OCI-LY3 (cell line): ENCODE data around the gene GALNT14.

ENCODE experiments used
- H2AFZ ChIP-seq: fragments of 200-600, 300-600 bp; shearing (Covaris generic); 2 replicates; pipeline ENCODE4 v1.6.0; 2014; ENCODE audit warnings: antibody characterized with exemption, low read depth, low read length
- H3K27ac ChIP-seq: fragments of 200-600, 300-600 bp; sonication (generic); 2 replicates; pipeline ENCODE4 v1.5.1; 2014; ENCODE audit warnings: mild to moderate bottlenecking, low read length, moderate library complexity, mixed read lengths
- H3K27me3 ChIP-seq: fragments of 200-600, 300-600 bp; sonication (generic); 2 replicates; pipeline ENCODE4 v1.6.1; 2014; ENCODE audit warnings: low read depth, low read length, mixed read lengths
- H3K36me3 ChIP-seq: fragments of 200-600, 300-600 bp; sonication (generic); replicated peaks from 2 replicates; pipeline ENCODE3; 2014; ENCODE audit warnings: low read depth, low read length, mixed read lengths
- H3K4me1 ChIP-seq: fragments of 300-600, 200-600 bp; sonication (generic); 2 replicates; pipeline ENCODE4 v1.6.1; 2014; ENCODE audit warnings: low read length, mixed read lengths
- H3K4me2 ChIP-seq: fragments of 200-600, 300-600 bp; sonication (generic); 2 replicates; pipeline ENCODE4 v1.6.1; 2014; ENCODE audit warnings: low read length, mixed read lengths
- H3K4me3 ChIP-seq: fragments of 300-600, 200-600 bp; sonication (generic); 2 replicates; pipeline ENCODE4 v1.5.1; 2014; ENCODE audit warnings: antibody characterized with exemption, mild to moderate bottlenecking, low read length, moderate library complexity
- H3K79me2 ChIP-seq: fragments of 300-600, 200-600 bp; shearing (Covaris generic); 2 replicates; pipeline ENCODE4 v1.6.1; 2014; ENCODE audit warnings: mild to moderate bottlenecking, low read length, mixed read lengths
- H3K9ac ChIP-seq: fragments of 300-600, 200-600 bp; shearing (Covaris generic); 2 replicates; pipeline ENCODE4 v1.6.0; 2014; ENCODE audit warnings: mild to moderate bottlenecking, low read length, moderate library complexity
- H3K9me3 ChIP-seq: fragments of 200-600, 300-600 bp; shearing (Covaris generic); 2 replicates; pipeline ENCODE4 v1.6.1; 2014; ENCODE audit warnings: low read length, mixed read lengths; ENCODE audit not compliant: insufficient read depth
- H4K20me1 ChIP-seq: fragments of 200-600, 300-600 bp; sonication (generic); 2 replicates; pipeline ENCODE4 v1.6.1; 2016; ENCODE audit warnings: low read length, mixed read lengths; ENCODE audit not compliant: insufficient read depth
- EZH2phosphoT487 ChIP-seq: fragments of 200-600 bp; shearing (Covaris generic); IDR thresholded peaks from 2 replicates; pipeline ENCODE4 v1.6.1; 2018; ENCODE audit warnings: antibody characterized with exemption, mixed run types, low read depth
- TF ChIP-seq, protein P1 (sequence below): fragments of 200-600, 300-600 bp; sonication (generic); IDR thresholded peaks from 2 replicates; pipeline ENCODE4 v1.5.1; 2014; ENCODE audit warnings: antibody characterized with exemption, low read length, low read depth

GALNT14 gene

DNA sequence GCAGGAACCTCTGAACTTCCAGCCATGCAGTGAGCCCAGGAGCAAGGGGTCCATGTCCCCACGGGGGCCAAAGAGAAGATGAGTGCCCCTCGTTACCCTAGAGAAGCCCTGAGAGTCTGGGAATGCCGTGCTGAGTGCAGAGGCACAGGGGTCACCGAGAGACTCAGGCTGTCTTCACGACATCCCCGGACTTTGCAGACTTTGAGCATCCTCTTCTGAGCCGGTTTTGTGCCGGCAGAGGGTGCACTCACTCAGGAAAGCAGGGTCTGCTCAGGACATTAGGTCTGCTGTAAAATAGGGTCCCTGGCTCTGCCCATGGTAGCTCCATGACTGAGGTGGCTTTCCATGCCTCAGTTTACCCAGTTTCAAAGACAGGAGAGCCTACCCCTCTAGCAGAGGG lies 71.0 kb downstream of the GALNT14 start:
- peaks cover 66% of the 10 kb centered on the region for H3K79me2 ChIP-seq
- no peak overlapping the region for H3K4me3 ChIP-seq
- no peaks in the 10 kb centered on the region for H3K27me3 ChIP-seq
- peaks cover 35% of the 10 kb centered on the region for H3K36me3 ChIP-seq
- H3K4me2 ChIP-seq: no peak overlapping the region
- no peak overlapping the region for H3K9ac ChIP-seq
- H3K4me1 ChIP-seq: no peaks in the 10 kb centered on the region
- TF ChIP-seq, protein P1, sequence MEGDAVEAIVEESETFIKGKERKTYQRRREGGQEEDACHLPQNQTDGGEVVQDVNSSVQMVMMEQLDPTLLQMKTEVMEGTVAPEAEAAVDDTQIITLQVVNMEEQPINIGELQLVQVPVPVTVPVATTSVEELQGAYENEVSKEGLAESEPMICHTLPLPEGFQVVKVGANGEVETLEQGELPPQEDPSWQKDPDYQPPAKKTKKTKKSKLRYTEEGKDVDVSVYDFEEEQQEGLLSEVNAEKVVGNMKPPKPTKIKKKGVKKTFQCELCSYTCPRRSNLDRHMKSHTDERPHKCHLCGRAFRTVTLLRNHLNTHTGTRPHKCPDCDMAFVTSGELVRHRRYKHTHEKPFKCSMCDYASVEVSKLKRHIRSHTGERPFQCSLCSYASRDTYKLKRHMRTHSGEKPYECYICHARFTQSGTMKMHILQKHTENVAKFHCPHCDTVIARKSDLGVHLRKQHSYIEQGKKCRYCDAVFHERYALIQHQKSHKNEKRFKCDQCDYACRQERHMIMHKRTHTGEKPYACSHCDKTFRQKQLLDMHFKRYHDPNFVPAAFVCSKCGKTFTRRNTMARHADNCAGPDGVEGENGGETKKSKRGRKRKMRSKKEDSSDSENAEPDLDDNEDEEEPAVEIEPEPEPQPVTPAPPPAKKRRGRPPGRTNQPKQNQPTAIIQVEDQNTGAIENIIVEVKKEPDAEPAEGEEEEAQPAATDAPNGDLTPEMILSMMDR: no peak
- H4K20me1 ChIP-seq: peaks cover 47% of the 10 kb centered on the region
- no peak overlapping the region for H3K27ac ChIP-seq
- no peak overlapping the region for H2AFZ ChIP-seq
- no peaks in the 10 kb centered on the region for H3K9me3 ChIP-seq

- H3K36me3 ChIP-seq: peaks cover 31% of the 10 kb centered on the region
- no peak overlapping the region for H3K4me2 ChIP-seq
- no peaks in the 10 kb centered on the region for H3K4me1 ChIP-seq
- H3K4me3 ChIP-seq: no peak overlapping the region
- peaks cover 64% of the 10 kb centered on the region for H3K79me2 ChIP-seq
- H3K27me3 ChIP-seq: no peaks in the 10 kb centered on the region
- no peak overlapping the region for H3K9ac ChIP-seq
- H2AFZ ChIP-seq: no peak overlapping the region
- no peak overlapping the region for H3K27ac ChIP-seq
- peaks cover 46% of the 10 kb centered on the region for H4K20me1 ChIP-seq
- H3K9me3 ChIP-seq: no peaks in the 10 kb centered on the region
- no peak for TF ChIP-seq EZH2phosphoT487
- TF ChIP-seq, protein P1: no peak
Measured at GRCh38 chr2:31066551-31066950, 71.7 kb downstream of the GALNT14 start.

- no peak for TF ChIP-seq EZH2phosphoT487
- TF ChIP-seq, protein P1: no peak
- Histone ChIP-seq H3K9me3 (no peaks in the 10 kb centered on the region), H3K27me3 (no peaks in the 10 kb centered on the region), H3K4me1 (no peaks in the 10 kb centered on the region), H3K36me3 (peaks cover 30% of the 10 kb centered on the region), H3K4me2 (no peak overlapping the region), H3K79me2 (peaks cover 64% of the 10 kb centered on the region), H3K4me3 (no peak overlapping the region), H3K27ac (no peak overlapping the region), H3K9ac (no peak overlapping the region), H2AFZ (no peak overlapping the region), H4K20me1 (peaks cover 45% of the 10 kb centered on the region)
Measured at GRCh38 chr2:31066086-31066485, 72.2 kb downstream of the GALNT14 start.

DNA sequence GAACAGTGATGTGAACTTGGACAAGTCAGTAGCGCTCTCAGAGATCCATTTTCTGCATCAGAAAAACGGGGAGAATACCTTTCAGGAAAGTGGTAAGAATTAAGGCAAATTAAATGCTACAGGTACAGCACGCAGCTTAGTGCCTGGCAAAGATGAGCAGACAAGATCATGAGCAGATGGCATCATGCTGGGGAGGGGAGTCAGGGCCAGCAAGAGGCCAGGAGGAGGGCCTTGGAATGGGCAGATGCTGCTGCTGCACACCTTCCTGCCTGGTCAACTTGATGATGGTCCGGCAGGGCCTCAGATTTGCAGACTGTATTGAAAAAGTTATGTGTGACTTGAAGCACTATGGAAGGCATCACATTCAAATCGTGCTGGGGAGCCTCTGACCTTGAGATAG lies 72.9 kb downstream of the GALNT14 start:
- Histone ChIP-seq H3K4me2 (no peak overlapping the region), H3K9ac (no peak overlapping the region), H3K27me3 (no peaks in the 10 kb centered on the region), H3K4me3 (no peak overlapping the region), H3K9me3 (no peaks in the 10 kb centered on the region), H3K36me3 (peaks cover 30% of the 10 kb centered on the region), H2AFZ (no peak overlapping the region), H3K4me1 (no peaks in the 10 kb centered on the region), H3K27ac (no peak overlapping the region), H4K20me1 (peaks cover 52% of the 10 kb centered on the region), H3K79me2 (peaks cover 64% of the 10 kb centered on the region)
- no peak for TF ChIP-seq EZH2phosphoT487
- TF ChIP-seq, protein P1: no peak
